ENCODE measurements around the gene USP33. TPM values are rescaled to one million over a fixed set of nuclear protein-coding genes. Genes with fewer than 3 reads are reported as not detected.

The USP33 gene
- total RNA-seq: 28.1 and 28.2 TPM in 2 replicates

DNA sequence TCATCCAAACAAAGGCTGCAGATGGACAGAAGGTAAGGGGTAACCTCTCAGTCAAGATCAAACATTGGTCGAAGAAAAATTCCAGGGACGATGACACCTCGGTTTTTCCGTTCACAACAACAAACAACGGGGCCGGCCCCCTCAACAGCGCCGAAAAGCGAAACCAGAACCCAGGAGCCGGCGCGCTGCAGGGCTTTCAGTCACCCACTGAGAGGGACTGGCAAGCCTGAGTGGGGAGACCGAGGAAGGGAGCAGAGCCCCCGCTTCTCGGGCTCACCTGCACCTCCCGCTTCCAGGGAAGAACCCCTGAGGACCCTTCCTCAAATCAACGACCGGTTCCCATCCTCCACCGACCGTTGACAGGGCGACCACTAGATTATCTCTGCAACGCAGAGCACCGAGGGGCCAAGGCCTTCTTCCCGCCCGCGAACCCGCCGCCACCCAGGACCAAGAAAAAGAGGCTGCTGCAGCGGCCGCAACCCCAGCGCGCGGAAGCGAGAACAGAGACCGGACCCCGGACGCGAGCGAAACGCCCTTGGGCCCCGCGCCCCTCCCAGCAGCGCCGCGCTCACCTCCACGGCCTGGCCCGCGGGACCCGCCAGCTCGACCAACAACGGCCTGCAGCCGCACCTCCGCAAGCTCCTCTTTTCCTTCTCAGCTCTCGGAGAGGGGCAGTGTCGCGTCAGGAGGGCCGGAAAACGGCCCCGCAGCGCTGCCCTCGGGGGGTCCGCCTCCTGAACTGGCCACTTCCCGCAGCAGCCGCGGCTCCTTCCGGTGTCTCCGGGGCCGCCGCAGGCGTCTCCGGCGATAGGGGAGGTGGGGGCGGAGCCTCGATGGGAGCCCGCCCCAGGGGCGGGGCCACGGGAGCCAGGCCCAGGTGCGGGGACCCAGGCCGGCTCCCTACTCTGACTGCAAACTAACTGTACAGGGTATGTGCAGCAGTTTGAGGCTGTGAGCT lies at the start of gene USP33:
USP33 (minus strand) TSS at position 782 of the 958 bp plus-strand sequence. CDS start 18,155 bp downstream, outside the sequence.

DNA sequence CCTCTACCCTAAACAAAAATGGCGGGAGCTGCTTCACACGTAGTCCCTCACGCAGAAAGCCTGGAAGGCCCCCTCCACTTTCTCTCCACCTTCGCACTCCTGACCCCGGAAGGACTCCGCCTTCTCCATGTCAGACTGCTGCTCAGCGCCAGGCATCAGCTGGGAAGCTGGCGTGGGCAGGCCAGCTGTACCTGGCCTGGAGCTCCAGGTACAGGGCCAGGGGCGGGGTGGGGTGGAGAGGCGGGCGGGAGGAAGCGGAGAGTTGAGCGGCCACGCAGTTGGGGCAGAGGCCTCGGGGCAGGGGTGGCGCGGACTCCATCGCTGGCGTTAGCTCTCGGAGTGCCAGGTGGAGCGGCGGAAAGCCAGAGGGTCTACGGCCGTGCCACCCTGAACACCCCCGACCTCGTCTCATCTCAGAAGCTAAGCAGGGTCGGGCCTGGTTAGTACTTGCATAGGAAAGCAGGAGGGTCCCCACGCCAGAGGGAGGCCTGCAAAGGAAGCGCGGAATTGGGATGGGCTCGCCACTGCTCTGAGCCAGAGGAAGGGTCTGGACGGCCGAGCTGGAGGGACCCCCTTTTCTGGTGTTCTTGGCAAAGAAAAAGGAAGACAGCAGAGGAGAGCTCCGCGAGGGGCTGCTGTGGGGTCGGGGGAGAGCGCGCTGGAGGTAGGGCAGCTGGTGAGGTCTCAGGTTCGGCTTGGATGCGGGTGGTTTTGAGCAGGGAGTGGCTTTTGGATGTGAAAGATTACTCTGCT lies 20.1 kb upstream of the USP33 start, which contains the start of gene MIGA1:
MIGA1 (plus strand) TSS at position 121 of the 753 bp plus-strand sequence. CDS start 3,604 bp downstream, outside the sequence.

DNA sequence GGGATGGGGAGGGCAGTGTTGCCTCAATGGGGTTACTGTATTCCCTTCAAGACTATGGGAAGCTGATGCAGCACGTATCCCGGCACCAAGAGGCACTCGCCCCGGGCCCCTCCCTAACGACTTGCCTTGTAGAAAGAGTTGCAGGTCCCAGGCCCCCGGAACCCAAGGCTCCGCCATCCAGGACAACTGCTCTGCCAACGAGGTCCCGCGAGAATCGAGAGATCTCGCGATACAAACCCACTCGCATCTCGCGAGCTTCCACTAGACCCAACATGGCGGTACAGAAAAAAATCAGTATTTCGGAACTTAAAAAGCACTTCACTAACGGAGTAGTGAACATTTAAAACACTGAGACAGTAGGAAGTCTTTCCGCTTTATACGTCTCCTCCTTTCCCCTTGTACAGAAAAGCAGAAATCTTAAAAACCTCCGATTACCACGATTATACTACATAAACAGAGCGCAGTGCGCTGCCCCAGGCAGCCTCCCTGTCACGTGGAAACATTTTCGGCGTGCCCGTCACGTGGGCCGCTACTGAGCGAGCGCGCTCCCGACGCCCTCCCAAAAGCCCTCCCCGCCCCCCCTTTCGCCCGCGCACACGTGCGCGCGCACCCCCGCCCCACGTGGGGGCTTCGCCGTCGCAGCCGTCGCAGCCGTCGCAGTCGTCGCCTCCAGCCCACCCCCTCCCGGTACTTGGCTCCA lies 77.0 kb downstream of the USP33 start, which contains the start of gene ZZZ3:
ZZZ3 (minus strand) TSS at position 199 of the 700 bp plus-strand sequence. CDS start 49,304 bp downstream, outside the sequence.

Other genes starting within 250 kb of the USP33 start
- 25.2 and 43.0 TPM in 2 replicates for gene ZZZ3, start 77.2 kb downstream of the USP33 start, total RNA-seq
- 5.7 and 9.2 TPM in 2 replicates for gene MIGA1, start 19.8 kb upstream of the USP33 start, total RNA-seq
- gene NEXN, start 128.8 kb upstream of the USP33 start, total RNA-seq: 1.1 and 2.2 TPM in 2 replicates
- gene FUBP1, start 219.2 kb upstream of the USP33 start, total RNA-seq: 59.5 and 87.2 TPM in 2 replicates
- gene DNAJB4, start 245.1 kb upstream of the USP33 start, total RNA-seq: 11.5 and 17.8 TPM in 2 replicates

Measured in airway epithelial cell (primary cell).